HCT116 (cell line): ENCODE measurements around the gene SLC41A1.

Source experiments
- CEBPB ChIP-seq: IDR thresholded peaks from 2 replicates; pipeline ENCODE4 v1.6.1; 2012; ENCODE audit warnings: low read depth
- CTCF ChIP-seq, 3 experiments: fragments of 200-600 bp in 1 of 3; sonication (generic) in 1 of 3; IDR thresholded peaks in 2 of 3; conservative IDR thresholded peaks in 1 of 3; 2 replicates each; pipeline ENCODE4 v1.5.1; 2012 to 2017; ENCODE audit warnings: low read depth in 2 of 3, low read length in 2 of 3, antibody characterized with exemption in 1 of 3, borderline replicate concordance in 1 of 3, control low read depth in 1 of 3, mild to moderate bottlenecking in 1 of 3, mixed read lengths in 1 of 3, mixed run types in 1 of 3, moderate library complexity in 1 of 3; ENCODE audit not compliant: insufficient read depth in 1 of 3
- EZH2 ChIP-seq: fragments of 200-600 bp; sonication (generic); IDR thresholded peaks from 2 replicates; pipeline ENCODE4 v1.6.1; 2017; ENCODE audit warnings: antibody characterized with exemption, mixed run types
- POLR2A ChIP-seq: IDR thresholded peaks from 2 replicates; pipeline ENCODE4 v1.7.0; 2011; ENCODE audit warnings: borderline replicate concordance; ENCODE audit not compliant: insufficient read depth, insufficient read length; ENCODE audit errors: extremely low read depth
- POLR2AphosphoS5 ChIP-seq: IDR thresholded peaks from 2 replicates; pipeline ENCODE4 v1.6.1; 2011; ENCODE audit warnings: mild to moderate bottlenecking, low read depth, low read length, moderate library complexity
- RAD21 ChIP-seq: IDR thresholded peaks from 2 replicates; pipeline ENCODE4 v1.6.1; 2012; ENCODE audit warnings: low read depth, mild to moderate bottlenecking
- SIN3A ChIP-seq: IDR thresholded peaks from 2 replicates; pipeline ENCODE4 v1.6.1; 2012; ENCODE audit warnings: low read depth
- TCF7L2 ChIP-seq: IDR thresholded peaks from 2 replicates; pipeline ENCODE4 v1.7.0; 2011; ENCODE audit warnings: borderline replicate concordance, inconsistent platforms; ENCODE audit not compliant: insufficient read depth, insufficient read length; ENCODE audit errors: extremely low read depth
- ZNF274 ChIP-seq: fragments of 200-500 bp; sonication (Bioruptor generic); IDR thresholded peaks from 2 replicates; pipeline ENCODE4 v1.6.1; 2014; ENCODE audit warnings: mild to moderate bottlenecking, low read depth, low read length, inconsistent platforms

- TF ChIP-seq CTCF (IDR thresholded peaks at IDR 0.05 in 2 of 3, conservative IDR thresholded peaks at IDR 0.05 in 1 of 3; ENCODE audit: borderline replicate concordance in 1 of 3, insufficient read depth in 1 of 3, low read depth in 2 of 3, low read length in 2 of 3) (peak in 2 of 3 experiments; percentile 28 to 34; a peak in 3 of 6 replicates), POLR2A (no peak), TCF7L2 (no peak), SIN3A (no peak), CEBPB (no peak), EZH2 (no peak), POLR2AphosphoS5 (no peak), RAD21 (no peak), ZNF274 (no peak)
These were observed 14.6 kb upstream of the SLC41A1 start for GRCh38 chr1:205827623-205828022.
